GM21515 (cell line): ENCODE data around the gene USP9X.
"Not testable (repeated sequence)": the region's sequence is repeated elsewhere in the genome, so short reads cannot be mapped to it uniquely, and the experiment has no call there.

ENCODE experiments used
- ATAC-seq: cut with Tn5 transposase; IDR thresholded peaks from one replicate; pipeline ENCODE4 v1.9.1; 2021; ENCODE audit not compliant: unreplicated experiment

The USP9X gene, protein sequence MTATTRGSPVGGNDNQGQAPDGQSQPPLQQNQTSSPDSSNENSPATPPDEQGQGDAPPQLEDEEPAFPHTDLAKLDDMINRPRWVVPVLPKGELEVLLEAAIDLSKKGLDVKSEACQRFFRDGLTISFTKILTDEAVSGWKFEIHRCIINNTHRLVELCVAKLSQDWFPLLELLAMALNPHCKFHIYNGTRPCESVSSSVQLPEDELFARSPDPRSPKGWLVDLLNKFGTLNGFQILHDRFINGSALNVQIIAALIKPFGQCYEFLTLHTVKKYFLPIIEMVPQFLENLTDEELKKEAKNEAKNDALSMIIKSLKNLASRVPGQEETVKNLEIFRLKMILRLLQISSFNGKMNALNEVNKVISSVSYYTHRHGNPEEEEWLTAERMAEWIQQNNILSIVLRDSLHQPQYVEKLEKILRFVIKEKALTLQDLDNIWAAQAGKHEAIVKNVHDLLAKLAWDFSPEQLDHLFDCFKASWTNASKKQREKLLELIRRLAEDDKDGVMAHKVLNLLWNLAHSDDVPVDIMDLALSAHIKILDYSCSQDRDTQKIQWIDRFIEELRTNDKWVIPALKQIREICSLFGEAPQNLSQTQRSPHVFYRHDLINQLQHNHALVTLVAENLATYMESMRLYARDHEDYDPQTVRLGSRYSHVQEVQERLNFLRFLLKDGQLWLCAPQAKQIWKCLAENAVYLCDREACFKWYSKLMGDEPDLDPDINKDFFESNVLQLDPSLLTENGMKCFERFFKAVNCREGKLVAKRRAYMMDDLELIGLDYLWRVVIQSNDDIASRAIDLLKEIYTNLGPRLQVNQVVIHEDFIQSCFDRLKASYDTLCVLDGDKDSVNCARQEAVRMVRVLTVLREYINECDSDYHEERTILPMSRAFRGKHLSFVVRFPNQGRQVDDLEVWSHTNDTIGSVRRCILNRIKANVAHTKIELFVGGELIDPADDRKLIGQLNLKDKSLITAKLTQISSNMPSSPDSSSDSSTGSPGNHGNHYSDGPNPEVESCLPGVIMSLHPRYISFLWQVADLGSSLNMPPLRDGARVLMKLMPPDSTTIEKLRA (N-terminal part only)

DNA sequence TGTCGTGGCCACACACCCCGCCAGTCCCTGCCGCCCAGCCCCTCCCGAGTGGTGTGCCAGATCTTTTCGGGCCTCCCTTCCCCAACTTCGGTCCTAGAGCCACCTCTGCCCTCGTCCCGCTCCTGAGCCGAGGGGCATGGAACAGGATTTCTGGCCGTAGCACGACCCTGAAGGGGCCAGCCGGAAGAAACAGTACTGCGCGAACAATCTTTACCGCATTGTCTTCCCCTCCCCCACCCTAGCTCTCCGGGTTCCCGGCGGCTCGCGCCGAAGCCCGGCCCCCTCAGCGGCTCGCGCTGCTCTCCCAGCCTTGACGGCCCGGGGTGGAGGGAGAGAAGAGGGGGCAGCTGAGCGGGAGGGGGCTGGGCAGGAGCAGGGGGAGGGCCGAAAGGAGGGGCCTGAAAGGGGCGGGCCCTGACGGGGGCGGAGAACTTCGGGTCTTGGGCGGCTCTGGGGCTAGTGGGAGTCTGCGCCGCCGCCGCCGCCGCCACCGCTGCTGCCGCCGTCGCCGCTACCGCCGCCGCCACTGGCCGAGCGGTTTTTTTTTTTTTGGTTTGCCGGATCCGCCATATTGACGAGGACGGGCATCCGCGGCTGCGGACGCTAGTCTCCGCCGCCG lies at the start of gene USP9X:
Gene USP9X, plus strand, starts transcription at position 553 of the 619 bp plus-strand sequence. CDS start 38,184 bp downstream, outside the sequence.
- ATAC-seq = peak; percentile 48

DNA sequence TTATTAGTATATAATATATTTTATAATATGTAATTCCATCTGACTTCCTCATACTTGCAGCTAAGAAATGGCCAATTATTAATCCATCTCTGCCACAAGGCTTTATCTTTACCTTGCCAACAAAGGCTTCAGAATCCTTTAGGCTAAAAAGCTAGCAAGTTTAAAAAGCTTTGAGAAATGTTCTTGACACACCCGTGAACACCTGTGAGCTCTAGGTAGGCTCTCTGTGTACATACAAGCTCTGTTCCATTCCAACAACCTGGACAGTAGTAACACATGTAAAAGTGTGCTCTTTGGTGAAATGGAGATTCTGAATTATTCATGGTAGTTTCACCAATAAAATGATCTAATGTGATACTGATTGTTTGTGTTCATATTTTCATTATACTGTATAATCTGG lies 49.7 kb upstream of the USP9X start:
- no peak for ATAC-seq

DNA sequence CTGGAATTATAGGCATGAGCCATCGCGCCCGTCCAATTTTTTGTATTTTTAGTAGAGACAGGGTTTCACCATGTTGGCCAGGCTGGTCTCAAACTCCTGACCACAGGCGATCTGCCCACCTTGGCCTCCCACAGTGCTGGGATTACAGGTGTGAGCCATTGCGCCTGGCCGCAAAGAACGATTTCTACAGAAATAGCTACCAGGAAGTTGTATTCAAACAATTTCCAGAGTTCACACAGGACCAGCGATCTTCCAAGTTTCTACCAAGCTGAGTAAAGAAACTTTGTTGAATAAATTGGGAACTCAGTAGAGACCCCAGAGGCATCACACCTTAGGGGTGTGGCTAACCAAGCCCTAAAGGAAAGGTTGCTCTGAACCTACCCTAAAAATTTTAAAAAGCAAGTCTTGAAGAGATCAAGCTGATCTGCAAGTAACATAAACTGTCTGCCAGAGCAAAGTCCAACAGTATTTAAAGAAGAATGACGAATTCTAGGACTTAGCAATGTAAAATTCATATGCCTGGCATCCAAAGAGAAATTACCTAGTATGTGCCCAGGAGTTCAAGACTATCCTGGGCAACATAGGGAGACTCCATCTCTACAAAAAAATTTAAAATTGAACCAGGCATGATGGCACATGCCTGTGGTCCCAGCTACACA lies 48.4 kb upstream of the USP9X start:
- no peak for ATAC-seq

DNA sequence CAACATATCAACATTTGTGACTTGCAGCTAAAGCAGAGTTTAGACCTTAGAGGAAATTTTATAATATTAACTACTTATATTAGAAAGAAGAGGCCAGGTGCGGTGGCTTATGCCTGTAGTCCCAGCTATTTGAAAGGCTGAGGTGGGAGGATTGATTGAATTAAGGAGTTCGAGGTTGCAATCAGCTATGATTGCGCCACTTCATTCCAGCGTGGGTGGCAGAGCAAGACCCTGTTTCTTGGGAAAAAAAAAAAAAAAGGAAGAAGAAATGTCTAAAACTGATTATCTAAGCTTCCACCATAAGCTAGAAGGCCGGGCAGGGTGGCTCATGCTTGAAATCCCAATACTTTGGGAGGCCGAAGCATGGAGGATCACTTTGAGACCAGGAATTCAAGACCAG lies 42.0 kb upstream of the USP9X start:
- no peak for ATAC-seq

DNA sequence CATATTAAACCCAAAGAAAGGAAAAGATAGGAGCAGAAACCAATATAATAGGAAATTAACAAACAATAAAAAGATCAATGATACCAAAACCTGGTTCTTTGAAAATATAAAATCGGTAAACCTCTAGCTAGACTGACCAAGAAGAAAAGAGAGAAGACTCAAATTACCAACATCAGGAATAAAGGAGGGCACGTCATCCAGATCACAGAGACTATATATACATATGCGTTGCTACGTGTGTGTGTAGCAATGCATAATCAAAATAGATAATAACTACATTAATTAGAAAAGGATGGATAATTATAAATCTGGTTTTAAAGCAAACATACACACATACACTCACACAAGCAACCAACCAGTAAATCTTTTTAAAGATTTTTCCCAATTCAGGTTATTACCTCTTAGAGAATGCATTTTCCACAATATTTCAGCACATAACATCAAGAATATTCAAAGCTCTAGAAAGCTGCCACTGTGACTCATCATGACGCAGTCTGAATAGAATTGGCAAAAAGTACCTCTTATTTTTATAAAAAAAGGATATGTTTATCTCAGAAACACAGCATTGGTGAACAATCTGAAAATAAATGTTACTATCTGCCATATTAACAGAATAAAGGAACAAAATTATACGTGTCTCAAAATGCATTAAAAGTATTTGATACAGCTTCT lies 41.4 kb upstream of the USP9X start:
- no peak for ATAC-seq

DNA sequence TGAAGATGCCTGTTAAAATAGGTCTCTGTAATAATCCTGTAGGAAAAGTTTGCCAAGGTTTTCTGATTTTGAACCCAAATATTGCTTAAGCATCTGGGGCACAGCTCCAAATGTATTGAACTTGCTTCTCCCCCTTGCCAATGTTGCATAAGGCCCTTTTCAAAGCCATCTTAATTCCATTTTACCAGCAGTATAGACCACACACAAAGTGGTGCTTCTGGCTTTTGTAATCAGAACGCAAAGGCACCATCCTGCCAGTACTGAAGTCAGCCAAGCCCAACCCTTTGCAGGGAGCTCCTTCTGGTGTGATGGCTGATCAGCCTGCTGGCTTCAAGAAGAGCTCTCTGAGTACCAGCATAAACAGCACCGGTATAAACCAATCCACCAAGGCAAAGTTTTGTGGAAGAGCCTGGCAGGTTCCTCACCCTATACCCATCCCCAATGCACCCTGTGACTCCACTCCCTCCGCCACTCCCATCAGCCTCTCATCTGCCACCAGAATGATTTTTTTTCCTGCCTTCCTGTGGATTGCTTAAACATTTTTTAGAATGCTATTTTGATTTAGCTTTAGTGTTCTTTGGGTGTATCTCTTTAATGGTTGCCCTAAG lies 39.2 kb upstream of the USP9X start:
- ATAC-seq = no peak

DNA sequence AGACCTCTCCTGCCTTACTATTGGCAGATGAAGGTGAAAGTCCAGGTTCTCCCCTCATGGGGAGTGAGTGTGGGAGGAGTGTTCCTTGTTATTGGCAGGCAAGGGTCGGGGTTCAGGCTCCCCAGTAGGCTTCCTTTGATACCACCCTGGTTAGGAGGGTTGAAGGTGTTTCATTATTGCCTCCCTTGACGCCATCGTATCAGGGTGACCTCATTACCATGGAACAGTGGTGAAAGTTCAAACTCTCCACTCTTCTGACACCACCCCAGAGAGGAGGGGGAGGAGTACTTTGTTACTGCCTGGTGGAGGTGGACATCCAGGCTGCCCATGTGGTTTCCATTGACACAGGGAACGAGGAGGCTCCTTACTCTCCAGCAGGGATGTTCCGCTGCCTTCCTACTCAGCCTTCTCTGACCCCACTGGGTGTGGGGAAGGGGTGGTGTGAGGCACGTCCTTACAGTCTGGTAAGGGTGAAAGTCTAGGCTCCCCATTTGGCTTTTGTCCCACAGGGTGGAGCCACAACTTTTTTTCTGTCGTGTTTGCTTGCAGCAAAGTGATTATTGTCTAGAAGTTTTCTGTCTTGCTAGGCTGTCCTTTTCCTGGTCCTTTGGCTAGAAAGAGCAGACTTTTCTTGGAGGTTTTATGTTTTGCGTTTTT lies 37.2 kb upstream of the USP9X start:
- no peak for ATAC-seq

DNA sequence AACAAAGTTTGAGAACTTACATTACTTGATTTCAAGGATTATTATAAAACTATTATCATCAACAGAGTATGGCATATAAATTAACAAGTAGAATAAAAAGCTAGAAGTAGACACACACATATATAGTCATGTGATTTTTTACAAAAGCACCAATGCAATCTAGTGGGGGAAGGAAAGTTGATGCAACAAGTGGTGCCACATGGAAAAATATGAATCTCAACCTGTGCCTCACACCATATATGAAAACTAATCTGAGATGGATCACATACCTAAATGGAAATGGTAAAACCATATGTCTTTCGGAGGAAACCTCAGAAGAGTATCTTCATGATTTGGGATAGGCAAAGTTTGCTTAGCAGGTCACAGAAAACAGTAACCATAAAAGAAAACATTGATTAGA lies 34.9 kb upstream of the USP9X start:
- ATAC-seq = no peak

DNA sequence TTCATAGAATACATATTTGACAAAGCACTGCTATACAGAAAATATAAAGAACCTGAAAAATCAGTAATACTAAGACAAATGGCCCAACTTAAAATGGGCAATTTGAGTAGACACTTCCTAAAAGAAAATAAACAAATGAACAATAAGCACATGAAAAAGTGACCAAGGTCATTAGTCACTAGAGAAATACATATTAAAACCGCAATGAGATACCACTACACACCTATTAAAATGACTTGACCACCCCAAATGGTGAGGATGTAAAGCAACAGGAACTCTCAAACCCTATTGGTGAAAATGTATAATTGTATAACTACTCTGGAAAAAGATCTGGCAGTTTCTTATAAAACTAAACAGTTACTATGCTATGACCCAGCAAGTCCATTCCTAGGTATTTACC lies 34.0 kb upstream of the USP9X start:
- no peak for ATAC-seq

DNA sequence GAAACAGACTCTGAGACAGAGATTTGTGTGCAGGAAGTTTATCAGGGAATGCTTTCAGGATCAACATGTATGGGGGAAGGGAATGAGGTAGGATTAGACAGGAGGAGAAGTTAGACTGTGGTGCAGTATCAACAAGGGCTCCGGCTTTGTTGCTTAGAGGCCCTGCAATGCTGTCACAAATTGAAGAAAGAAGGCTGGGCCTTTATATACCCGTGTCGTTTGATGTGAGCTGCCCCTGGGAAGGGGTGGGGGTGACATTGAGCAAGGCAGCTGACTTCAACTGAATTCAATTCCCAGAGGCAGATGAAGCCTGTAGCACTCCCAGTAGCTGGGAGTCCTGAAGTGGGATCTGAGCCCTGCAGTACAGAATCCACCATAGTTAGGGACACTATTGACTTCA lies 29.5 kb upstream of the USP9X start:
- no peak for ATAC-seq

DNA sequence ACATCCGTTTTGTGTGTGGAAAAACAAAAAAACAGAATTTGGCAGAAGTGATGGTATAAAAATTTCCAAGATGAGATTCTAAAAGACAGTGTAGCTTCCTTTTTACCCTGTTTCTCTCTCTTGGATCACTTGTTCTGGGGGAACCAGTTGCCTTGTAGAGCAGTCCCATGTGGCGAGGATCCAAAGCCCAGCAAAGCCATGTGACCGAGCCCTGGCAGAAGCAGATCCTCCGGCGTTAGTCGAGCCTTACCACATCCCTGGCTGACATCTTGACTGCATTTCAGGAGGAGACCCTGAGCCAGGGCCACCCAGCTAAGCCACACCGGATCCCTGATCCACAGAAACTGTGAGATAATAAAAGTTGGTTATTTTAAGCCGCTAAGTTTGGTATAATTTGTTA lies 22.0 kb upstream of the USP9X start:
- ATAC-seq = not testable (repeated sequence)

DNA sequence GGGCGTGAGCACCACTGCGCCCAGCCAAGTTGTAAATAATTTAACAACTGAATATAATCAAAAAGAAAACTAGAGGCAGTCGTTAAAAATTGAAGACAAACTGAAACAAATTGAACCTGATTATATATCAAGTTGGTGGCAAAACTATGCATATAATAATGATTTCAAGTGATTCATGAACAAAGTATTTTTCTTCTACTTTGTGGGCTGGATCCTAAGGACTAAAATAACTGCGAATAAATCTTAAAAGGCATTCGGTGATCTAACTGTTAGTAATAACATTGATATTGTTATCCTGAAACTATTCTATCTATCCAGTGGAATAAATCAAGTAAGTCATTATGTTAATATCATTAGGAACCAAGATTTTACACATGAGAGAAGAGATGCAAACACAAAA lies 21.2 kb upstream of the USP9X start:
- no peak for ATAC-seq

DNA sequence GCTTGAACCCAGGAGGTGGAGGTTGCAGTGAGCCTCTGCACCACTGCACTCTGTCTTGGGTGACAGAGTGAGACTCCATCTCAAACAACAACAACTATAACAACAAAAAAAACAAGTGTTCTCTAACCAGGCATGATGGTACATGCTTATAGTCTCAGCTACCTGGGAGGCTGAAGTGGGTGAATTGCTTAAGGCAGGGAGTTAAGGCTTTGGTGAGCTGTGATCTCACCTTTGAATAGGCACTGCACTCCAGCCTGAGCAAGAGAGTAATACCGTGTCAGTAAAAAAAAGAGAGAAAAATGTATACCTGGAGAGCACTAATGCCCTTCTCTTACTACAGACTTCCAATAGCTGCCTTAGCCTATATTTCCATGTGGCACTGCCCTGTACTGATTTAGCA lies 18.9 kb upstream of the USP9X start:
- no peak for ATAC-seq

DNA sequence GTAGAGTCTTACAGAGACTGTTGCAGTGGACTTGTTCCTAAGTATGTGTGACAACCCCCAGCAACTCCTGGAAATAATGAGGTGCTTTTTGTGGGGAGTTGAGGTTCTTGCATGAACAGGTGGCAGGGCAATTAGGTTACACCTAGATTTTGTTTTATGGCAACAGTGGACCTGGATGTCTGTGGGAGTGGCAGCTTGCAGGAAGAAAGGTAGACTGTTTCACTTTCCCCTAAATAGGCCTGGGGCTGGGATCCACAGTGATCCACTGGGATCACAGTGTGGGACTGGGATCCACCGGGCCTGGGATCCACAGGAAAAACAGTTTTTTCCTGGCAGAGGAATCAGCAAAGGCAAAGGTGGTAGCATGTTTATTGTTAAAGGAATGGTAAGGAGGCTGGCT lies 18.3 kb upstream of the USP9X start:
- ATAC-seq = no peak

DNA sequence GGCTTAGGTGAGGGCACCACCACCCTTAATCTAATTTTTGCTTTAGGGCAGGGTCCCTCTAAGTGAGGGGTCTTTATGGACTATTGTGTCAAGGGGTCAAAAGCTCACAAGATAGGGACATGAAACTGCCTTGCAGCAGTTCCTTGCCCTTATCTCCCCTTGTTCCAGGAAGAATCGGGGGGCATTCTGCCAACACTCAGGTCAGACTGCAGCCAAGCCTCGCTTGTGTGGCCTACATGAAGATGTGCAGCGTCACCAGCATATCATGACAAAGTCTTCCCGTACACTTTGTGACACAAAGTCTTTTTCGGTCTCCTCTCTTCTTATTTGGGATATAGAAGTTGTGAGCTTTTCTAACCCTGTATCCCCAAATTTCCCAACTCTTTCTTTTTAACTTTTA lies 17.5 kb upstream of the USP9X start:
- no peak for ATAC-seq

DNA sequence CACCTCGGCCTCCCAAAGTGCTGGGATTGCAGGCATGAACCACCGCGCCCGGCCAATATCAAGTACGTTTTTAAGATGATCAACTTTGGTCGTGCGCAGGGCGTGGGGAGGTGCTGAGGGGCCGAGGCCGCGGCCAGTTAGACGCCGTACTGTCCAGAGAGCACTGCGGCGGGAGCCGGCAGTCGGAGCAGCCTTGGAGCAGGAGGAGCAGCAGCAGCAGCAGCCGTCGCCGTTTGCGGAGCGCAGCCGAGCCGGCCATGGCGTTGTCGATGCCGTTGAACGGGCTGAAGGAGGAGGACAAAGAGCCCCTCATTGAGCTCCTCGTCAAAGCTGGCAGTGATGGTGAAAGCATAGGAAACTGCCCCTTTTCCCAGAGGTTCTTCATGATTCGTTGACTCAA lies 8.5 kb upstream of the USP9X start:
- no peak for ATAC-seq

DNA sequence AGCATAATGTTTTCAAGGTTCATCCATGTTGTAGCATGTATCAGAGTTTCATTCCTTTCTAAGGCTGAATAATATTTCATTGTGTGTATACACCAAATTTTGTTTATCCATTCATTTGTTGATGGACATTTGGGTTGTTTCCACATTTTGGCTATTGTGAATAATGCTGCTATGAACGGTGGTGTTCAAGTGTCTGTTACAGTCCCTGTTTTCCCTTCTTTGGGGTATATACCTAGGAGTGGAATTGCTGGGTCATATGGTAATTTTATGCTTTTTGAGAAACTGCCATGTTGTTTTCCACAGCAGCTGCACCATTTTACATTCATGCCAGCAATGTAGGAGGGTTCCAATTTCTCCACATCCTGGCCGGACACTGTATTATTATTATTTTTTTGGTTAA lies 3.4 kb upstream of the USP9X start:
- no peak for ATAC-seq

DNA sequence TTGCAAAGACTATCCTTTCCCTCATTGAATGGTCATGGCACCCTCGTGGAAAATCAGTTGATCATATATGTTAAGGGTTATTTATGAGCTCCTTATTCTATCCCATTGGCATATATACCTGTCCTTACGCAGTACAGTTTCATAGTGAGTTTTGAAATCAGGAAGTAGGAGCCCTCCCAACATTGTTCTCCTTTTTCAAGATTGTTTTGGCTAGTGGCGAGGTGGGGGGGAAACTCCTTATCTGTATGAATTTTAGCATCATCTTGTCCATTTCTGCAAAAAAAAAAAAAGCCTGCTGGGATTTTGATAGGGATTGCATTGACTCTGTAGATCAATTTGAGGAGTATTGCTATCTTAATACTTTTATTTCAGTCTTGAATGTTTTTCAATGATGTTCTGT lies 2.5 kb upstream of the USP9X start:
- ATAC-seq = no peak
